Progenitor cell of endocrine pancreas (in vitro differentiated cells): ENCODE data around the gene TIMP2. TPM values are rescaled to one million over a fixed set of nuclear protein-coding genes. Genes with fewer than 3 reads are reported as not detected.

Source experiments
- DNase-seq: peaks from one replicate; pipeline ENCODE4 v3.0.0; 2021; ENCODE audit warnings: low spot score; ENCODE audit not compliant: unreplicated experiment
- H3K27ac Mint-ChIP-seq: 2 replicates; pipeline ENCODE4 v1.8.0; 2021; ENCODE audit warnings: mild to moderate bottlenecking, moderate library complexity, mixed read lengths
- H3K27me3 Mint-ChIP-seq: 2 replicates; pipeline ENCODE4 v1.8.0; 2021; ENCODE audit warnings: mixed read lengths
- H3K36me3 Mint-ChIP-seq: 2 replicates; pipeline ENCODE4 v1.8.0; 2022; ENCODE audit warnings: mixed read lengths; ENCODE audit not compliant: insufficient read depth
- H3K4me1 Mint-ChIP-seq: 2 replicates; pipeline ENCODE4 v1.8.0; 2021; ENCODE audit warnings: low read depth, mixed read lengths
- H3K4me3 Mint-ChIP-seq: 2 replicates; pipeline ENCODE4 v1.8.0; 2021; ENCODE audit warnings: low read depth, mild to moderate bottlenecking, moderate library complexity, mixed read lengths
- H3K9me3 Mint-ChIP-seq: 2 replicates; pipeline ENCODE4 v1.8.0; 2021; ENCODE audit warnings: low read depth, mixed read lengths
- total RNA-seq: library from RNA; stranded (reverse); gene quantifications from 2 replicates; pipeline ENCODE4 v1.2.1, GENCODE V29; 2021
- TF ChIP-seq, protein P1 (sequence below): fragments of 200-600 bp; sonication (generic); IDR thresholded peaks from one replicate; pipeline ENCODE4 v1.5.0; 2021; ENCODE audit warnings: antibody characterized with exemption, mild to moderate bottlenecking; ENCODE audit not compliant: unreplicated experiment

Gene TIMP2
- total RNA-seq, 1 donor from 2014 or later = 51.4 TPM

DNA sequence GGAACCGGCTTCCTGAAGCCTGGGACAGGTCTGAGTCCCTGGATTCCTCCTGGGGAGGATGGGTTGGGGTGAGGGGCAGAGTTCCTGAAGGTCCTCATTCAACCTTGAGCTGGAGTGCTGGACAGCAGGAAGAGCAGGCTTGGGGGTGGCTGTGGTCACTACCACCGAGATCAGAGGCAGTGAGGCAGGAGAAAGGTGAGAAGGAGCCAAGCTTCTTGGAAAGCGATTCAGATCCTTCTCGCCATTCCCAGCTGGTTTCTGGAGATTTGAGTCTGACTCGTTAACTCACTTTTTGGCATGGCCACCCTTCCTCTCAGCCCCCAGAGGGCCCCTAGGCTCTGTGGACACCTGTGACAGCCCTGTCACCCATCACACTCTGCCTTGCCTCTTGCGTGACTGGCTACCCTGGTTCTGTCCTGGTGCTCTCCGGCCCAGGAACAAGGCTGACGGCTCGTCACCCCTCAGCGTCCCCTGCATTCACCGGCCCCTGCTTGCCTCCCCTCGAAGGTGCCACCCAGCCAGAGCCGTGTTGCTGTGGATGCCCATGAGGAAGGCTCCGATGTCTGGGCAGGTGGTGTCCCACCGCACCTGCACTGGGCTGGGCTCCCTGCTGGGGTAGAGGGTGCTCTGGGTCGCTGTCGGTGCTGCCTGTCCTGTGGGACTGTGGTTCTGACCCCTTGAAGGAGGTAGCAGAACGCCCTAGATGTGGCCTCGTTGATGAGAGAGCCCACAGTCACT is 9.7 kb upstream of the TIMP2 start:
- Mint-ChIP-seq H3K36me3 (no peaks in the 10 kb centered on the region), H3K4me1 (peaks cover 6% of the 10 kb centered on the region), H3K4me3 (no peak overlapping the region), H3K27ac (peak overlapping the region; percentile 78), H3K9me3 (no peaks in the 10 kb centered on the region), H3K27me3 (peaks cover 5% of the 10 kb centered on the region)
- no peak for DNase-seq
- TF ChIP-seq, protein P1, sequence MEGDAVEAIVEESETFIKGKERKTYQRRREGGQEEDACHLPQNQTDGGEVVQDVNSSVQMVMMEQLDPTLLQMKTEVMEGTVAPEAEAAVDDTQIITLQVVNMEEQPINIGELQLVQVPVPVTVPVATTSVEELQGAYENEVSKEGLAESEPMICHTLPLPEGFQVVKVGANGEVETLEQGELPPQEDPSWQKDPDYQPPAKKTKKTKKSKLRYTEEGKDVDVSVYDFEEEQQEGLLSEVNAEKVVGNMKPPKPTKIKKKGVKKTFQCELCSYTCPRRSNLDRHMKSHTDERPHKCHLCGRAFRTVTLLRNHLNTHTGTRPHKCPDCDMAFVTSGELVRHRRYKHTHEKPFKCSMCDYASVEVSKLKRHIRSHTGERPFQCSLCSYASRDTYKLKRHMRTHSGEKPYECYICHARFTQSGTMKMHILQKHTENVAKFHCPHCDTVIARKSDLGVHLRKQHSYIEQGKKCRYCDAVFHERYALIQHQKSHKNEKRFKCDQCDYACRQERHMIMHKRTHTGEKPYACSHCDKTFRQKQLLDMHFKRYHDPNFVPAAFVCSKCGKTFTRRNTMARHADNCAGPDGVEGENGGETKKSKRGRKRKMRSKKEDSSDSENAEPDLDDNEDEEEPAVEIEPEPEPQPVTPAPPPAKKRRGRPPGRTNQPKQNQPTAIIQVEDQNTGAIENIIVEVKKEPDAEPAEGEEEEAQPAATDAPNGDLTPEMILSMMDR = no peak

DNA sequence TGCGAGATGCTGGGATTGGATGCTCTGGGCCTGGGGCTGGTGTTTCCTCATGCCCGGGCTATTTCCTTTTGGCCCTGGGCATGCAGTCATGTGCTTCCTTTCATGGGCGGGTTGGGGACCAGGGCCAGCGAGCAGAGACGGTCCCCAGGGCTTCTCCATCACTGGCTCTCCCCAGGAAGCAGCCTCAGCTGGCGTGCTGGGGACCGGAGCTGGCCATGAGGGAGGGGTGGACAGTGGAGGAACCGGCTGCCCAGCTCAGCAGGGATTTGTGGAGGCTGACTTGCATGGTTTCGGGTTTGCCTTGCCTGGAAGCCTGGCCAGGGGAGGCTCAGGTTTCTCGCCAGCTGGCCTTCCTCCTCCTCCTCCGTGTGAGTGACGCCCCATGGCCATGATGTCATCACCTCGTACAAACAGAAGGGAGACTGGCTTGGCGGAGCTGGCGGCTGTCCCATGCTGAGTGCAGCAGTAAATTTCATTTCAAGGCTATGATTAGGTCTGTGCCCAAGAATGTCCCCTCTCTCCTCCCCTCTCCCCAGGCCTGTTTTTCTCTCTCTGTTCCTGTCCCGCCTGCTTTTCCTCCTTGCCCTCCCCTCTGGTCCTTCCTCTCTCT is 8.9 kb upstream of the TIMP2 start:
- H3K27ac Mint-ChIP-seq = peak overlapping the region; percentile 78
- peaks cover 6% of the 10 kb centered on the region for H3K4me1 Mint-ChIP-seq
- no peaks in the 10 kb centered on the region for H3K36me3 Mint-ChIP-seq
- TF ChIP-seq, protein P1 = no peak
- H3K9me3 Mint-ChIP-seq = no peaks in the 10 kb centered on the region
- H3K4me3 Mint-ChIP-seq = no peak overlapping the region
- DNase-seq = peak; percentile 42
- H3K27me3 Mint-ChIP-seq = peaks cover 5% of the 10 kb centered on the region

DNA sequence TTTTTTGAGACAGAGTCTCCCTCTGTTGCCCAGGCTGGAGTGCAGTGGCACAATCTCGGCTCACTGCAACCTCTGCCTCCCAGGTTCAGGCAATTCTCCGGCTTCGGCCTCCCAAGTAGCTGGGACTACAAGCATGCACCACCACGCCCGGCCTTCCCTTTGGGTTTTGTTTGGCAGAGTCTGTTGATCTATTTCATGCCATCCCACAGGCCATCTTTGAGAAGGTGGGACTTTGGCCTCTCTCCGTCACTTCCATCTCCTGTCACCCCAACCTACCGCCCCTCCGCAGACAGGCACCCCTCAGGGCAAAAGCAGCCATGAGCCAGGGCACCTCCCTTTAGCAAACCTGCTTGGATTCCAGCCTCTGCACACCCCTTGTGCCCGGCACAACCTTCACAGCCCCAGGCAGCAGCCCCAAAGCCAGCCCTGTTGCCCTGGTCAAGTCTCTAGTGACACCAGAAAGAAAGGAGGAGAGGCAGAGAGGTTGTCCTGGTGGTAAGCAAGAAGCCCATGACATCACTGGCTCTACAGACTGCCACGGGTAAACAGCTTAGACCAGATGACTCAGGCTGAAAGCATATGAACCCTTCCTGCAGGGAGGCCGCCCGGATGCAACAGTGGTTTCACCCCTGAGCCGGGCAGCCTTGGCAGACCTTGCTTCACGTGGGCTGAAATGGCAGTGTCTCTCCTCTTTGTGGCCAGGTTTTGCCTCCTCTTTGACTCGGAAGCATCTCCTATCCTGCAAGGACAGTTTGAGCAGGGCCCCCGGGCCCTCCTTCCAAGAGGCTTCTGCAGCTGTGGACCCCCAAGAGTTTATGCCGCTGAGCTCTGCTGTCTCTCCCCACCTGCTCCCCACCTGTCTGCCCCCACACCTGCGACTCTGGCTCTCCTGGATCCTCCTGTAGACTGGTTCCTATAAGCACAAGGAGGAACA is 8.1 kb upstream of the TIMP2 start:
- H3K4me3 Mint-ChIP-seq = no peak overlapping the region
- no peak overlapping the region for H3K27ac Mint-ChIP-seq
- no peaks in the 10 kb centered on the region for H3K9me3 Mint-ChIP-seq
- DNase-seq = no peak
- TF ChIP-seq, protein P1 = no peak
- H3K27me3 Mint-ChIP-seq = peaks cover 5% of the 10 kb centered on the region
- peaks cover 6% of the 10 kb centered on the region for H3K4me1 Mint-ChIP-seq
- H3K36me3 Mint-ChIP-seq = no peaks in the 10 kb centered on the region

DNA sequence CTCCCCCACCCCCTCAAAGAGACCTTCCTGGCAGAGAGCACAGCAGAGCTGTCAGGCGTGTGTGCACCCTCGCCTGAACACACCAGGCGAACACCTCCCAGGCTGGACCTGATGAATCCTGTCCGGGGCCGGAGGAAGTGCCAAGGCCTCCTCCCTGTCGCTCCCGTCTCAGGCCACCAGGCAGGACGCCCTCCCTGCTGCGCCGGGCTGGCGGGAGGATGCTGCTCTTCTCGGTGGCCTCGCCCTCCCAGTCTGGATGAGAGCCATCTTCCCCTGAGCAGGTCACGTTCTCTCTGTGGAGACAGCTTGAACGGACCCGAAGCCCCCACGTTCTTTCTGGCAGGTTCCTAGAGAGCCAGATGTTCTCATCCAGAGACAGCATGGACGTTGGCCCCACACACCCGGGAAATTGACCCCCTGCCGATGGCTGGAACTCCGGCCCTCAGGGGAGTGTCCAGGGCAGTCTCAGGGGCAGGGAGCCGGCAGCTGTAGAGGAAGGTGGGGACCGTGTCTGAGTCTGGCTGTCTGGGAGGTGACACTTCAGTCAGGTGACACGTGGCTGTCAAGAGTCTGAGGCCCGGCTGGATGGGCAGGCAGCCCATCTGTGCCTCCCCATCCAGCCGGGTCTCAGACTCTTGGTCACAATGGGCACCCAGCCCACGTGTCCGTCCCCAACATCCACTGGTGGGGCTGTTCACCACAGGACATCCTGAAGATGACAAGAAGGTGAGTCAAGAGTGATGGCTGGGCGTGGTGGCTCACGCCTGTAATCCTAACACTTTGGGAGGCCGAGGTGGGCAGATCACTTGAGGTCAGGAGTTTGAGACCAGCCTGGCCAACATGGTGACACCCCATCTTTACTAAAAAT is 5.0 kb upstream of the TIMP2 start:
- TF ChIP-seq, protein P1 = no peak
- Mint-ChIP-seq H3K27ac (no peak overlapping the region), H3K36me3 (no peaks in the 10 kb centered on the region), H3K4me3 (no peak overlapping the region), H3K9me3 (no peaks in the 10 kb centered on the region), H3K27me3 (peaks cover 12% of the 10 kb centered on the region), H3K4me1 (peaks cover 8% of the 10 kb centered on the region)
- DNase-seq = no peak
